WTC11 (cell line): ENCODE measurements around the gene STK32B. TPM values are rescaled to one million over a fixed set of nuclear protein-coding genes. Genes with fewer than 3 reads are reported as not detected.

Experiments
- ATAC-seq: fragments of 200-7000 bp; cut with Tn5 transposase; 2 replicates; pipeline ENCODE4 v1.10.0; 2021; ENCODE audit warnings: mild to moderate bottlenecking, moderate library complexity
- CTCF ChIA-PET: fragments of 300-600 bp; sonication (Branson Sonifier 250); formaldehyde crosslinking; loops from one replicate; lab custom pipeline; 2021; ENCODE audit warnings: antibody characterized with exemption; lab: Charles Lee
- POLR2A ChIA-PET: fragments of 350-600 bp; sonication (Branson Sonifier 250); formaldehyde crosslinking; loops from one replicate; lab custom pipeline; 2021; ENCODE audit warnings: antibody characterized with exemption; lab: Charles Lee
- DNase-seq: peaks from one replicate; pipeline ENCODE4 v3.0.0; 2021; ENCODE audit warnings: low spot score
- H3K27ac Mint-ChIP-seq: 2 replicates; pipeline ENCODE4 v1.8.0; 2021; ENCODE audit warnings: mixed read lengths
- H3K27me3 Mint-ChIP-seq: 2 replicates; pipeline ENCODE4 v1.8.0; 2021; ENCODE audit warnings: low read depth, mild to moderate bottlenecking, moderate library complexity, mixed read lengths
- H3K36me3 Mint-ChIP-seq: 2 replicates; pipeline ENCODE4 v1.8.0; 2021; ENCODE audit warnings: mixed read lengths
- H3K4me1 Mint-ChIP-seq: 2 replicates; pipeline ENCODE4 v1.8.0; 2022; ENCODE audit warnings: mixed read lengths
- H3K4me3 Mint-ChIP-seq: 2 replicates; pipeline ENCODE4 v1.8.0; 2021; ENCODE audit warnings: mild to moderate bottlenecking, moderate library complexity, mixed read lengths
- H3K9me3 Mint-ChIP-seq: 2 replicates; pipeline ENCODE4 v1.8.0; 2021; ENCODE audit warnings: mixed read lengths
- ATF1 ChIP-seq: sonication (generic); formaldehyde crosslinking; IDR thresholded peaks from 2 replicates; pipeline ENCODE4 v1.8.1; 2023; ENCODE audit warnings: mild to moderate bottlenecking, moderate library complexity, missing genetic modification reagents
- HMGA2 ChIP-seq: fragments of 250-450 bp; sonication (Bioruptor Pico); IDR thresholded peaks from 2 replicates; pipeline ENCODE4 v1.4.0; 2021; ENCODE audit warnings: mild to moderate bottlenecking, moderate library complexity
- MXD4 ChIP-seq: fragments of 250-450 bp; sonication (Bioruptor Pico); IDR thresholded peaks from 2 replicates; pipeline ENCODE4 v1.8.0; 2021; ENCODE audit warnings: mild to moderate bottlenecking, moderate library complexity, borderline replicate concordance
- RELA ChIP-seq: sonication (generic); formaldehyde crosslinking; IDR thresholded peaks from 2 replicates; pipeline ENCODE4 v1.8.1; 2022; ENCODE audit warnings: missing genetic modification reagents, mild to moderate bottlenecking, borderline replicate concordance
- SMAD3 ChIP-seq: sonication (generic); formaldehyde crosslinking; IDR thresholded peaks from 2 replicates; pipeline ENCODE4 v1.8.0; 2022; ENCODE audit warnings: missing genetic modification reagents, mild to moderate bottlenecking, borderline replicate concordance
- SOX15 ChIP-seq: fragments of 250-450 bp; sonication (Bioruptor Pico); IDR thresholded peaks from 2 replicates; pipeline ENCODE4 v1.9.0; 2021; ENCODE audit warnings: mild to moderate bottlenecking
- TP53 ChIP-seq: sonication (generic); formaldehyde crosslinking; IDR thresholded peaks from 2 replicates; pipeline ENCODE4 v1.8.1; 2023; ENCODE audit warnings: mild to moderate bottlenecking, missing genetic modification reagents
- ZNF423 ChIP-seq: fragments of 250-450 bp; sonication (Bioruptor Pico); IDR thresholded peaks from 2 replicates; pipeline ENCODE4 v2.1.2; 2022; ENCODE audit warnings: mild to moderate bottlenecking, moderate library complexity
- total RNA-seq: library from RNA; stranded (reverse); gene quantifications from 3 replicates; pipeline ENCODE4 v1.2.3, GENCODE V29; 2021
- TF ChIP-seq, protein P1 (sequence below): sonication (generic); formaldehyde crosslinking; IDR thresholded peaks from 2 replicates; pipeline ENCODE4 v1.8.0; 2023; ENCODE audit warnings: missing genetic modification reagents
- TF ChIP-seq, protein P2 (sequence below): sonication (generic); formaldehyde crosslinking; IDR thresholded peaks from 2 replicates; pipeline ENCODE4 v1.8.1; 2023; ENCODE audit warnings: mild to moderate bottlenecking, missing genetic modification reagents, moderate library complexity
- TF ChIP-seq, protein P3 (sequence below): fragments of 250-450 bp; sonication (Bioruptor Pico); IDR thresholded peaks from 2 replicates; pipeline ENCODE4 v1.8.0; 2021; ENCODE audit warnings: mild to moderate bottlenecking
- TF ChIP-seq, protein P4 (sequence below): fragments of 250-450 bp; sonication (Bioruptor Pico); IDR thresholded peaks from 2 replicates; pipeline ENCODE4 v1.9.0; 2021; ENCODE audit warnings: moderate library complexity, mild to moderate bottlenecking, inconsistent platforms, borderline replicate concordance
- TF ChIP-seq, protein P5 (sequence below): sonication (generic); formaldehyde crosslinking; IDR thresholded peaks from 2 replicates; pipeline ENCODE4 v1.8.1; 2023; ENCODE audit warnings: mild to moderate bottlenecking, missing genetic modification reagents
- TF ChIP-seq, protein P6 (sequence below): sonication (generic); formaldehyde crosslinking; IDR thresholded peaks from 2 replicates; pipeline ENCODE4 v1.8.1; 2022; ENCODE audit warnings: mild to moderate bottlenecking, missing genetic modification reagents, moderate library complexity, borderline replicate concordance
- TF ChIP-seq, protein P7 (sequence below): sonication (generic); formaldehyde crosslinking; IDR thresholded peaks from 2 replicates; pipeline ENCODE4 v1.8.1; 2022; ENCODE audit warnings: low read depth, mild to moderate bottlenecking, moderate library complexity, missing genetic modification reagents, borderline replicate concordance
- TF ChIP-seq, protein P8 (sequence below): sonication (generic); formaldehyde crosslinking; IDR thresholded peaks from 2 replicates; pipeline ENCODE4 v1.8.0; 2022; ENCODE audit warnings: mild to moderate bottlenecking, missing genetic modification reagents
- TF ChIP-seq, protein P9 (sequence below): sonication (generic); formaldehyde crosslinking; IDR thresholded peaks from 2 replicates; pipeline ENCODE4 v1.8.1; 2022; ENCODE audit warnings: low read depth, missing genetic modification reagents, borderline replicate concordance
- TF ChIP-seq, protein P10 (sequence below): fragments of 250-450 bp; sonication (Bioruptor Pico); IDR thresholded peaks from 2 replicates; pipeline ENCODE4 v1.9.0; 2021; ENCODE audit warnings: mild to moderate bottlenecking
- TF ChIP-seq, protein P11 (sequence below): sonication (generic); formaldehyde crosslinking; IDR thresholded peaks from 2 replicates; pipeline ENCODE4 v1.8.0; 2023; ENCODE audit warnings: mild to moderate bottlenecking, missing genetic modification reagents

Gene STK32B
- total RNA-seq, 1 experiment from 2014 or later, result 1.9 TPM

DNA sequence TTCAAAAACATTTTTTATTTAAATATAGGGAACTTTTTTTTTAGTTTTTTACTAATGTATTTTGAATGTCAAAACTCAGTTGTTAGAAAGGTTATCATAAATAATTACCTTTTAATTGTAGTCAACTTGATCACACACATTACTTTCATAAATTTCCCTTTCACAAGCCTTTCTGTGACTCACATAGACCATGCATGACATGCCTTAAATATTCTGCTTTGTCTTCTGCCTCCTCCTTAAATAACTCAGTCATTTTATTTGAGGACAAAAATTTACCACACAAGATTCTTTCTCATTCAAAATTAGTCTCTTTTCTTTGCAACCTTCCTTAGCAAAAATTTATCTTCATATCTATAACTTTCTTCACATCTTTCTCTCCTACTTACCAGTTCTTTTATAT is 437.1 kb downstream of the STK32B start:
- Mint-ChIP-seq H3K4me3 (no peak overlapping the region), H3K27me3 (peaks cover 17% of the 10 kb centered on the region), H3K9me3 (peaks cover 49% of the 10 kb centered on the region), H3K27ac (no peak overlapping the region), H3K36me3 (peaks cover 32% of the 10 kb centered on the region), H3K4me1 (no peaks in the 10 kb centered on the region)
- no peak for DNase-seq
- POLR2A ChIA-PET, result no interaction called here
- no peak for ATAC-seq
- TF ChIP-seq RELA (CRISPR knock-in tag) (no peak), SOX15 (CRISPR knock-in tag) (no peak), ZNF423 (no peak), HMGA2 (CRISPR knock-in tag) (no peak), MXD4 (CRISPR knock-in tag) (no peak), ATF1 (CRISPR knock-in tag) (no peak), SMAD3 (no peak)
- TF ChIP-seq, protein P1, sequence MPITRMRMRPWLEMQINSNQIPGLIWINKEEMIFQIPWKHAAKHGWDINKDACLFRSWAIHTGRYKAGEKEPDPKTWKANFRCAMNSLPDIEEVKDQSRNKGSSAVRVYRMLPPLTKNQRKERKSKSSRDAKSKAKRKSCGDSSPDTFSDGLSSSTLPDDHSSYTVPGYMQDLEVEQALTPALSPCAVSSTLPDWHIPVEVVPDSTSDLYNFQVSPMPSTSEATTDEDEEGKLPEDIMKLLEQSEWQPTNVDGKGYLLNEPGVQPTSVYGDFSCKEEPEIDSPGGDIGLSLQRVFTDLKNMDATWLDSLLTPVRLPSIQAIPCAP, result no peak
- TF ChIP-seq, protein P2, sequence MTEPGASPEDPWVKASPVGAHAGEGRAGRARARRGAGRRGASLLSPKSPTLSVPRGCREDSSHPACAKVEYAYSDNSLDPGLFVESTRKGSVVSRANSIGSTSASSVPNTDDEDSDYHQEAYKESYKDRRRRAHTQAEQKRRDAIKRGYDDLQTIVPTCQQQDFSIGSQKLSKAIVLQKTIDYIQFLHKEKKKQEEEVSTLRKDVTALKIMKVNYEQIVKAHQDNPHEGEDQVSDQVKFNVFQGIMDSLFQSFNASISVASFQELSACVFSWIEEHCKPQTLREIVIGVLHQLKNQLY (CRISPR knock-in tag), result no peak
- TF ChIP-seq, protein P3, sequence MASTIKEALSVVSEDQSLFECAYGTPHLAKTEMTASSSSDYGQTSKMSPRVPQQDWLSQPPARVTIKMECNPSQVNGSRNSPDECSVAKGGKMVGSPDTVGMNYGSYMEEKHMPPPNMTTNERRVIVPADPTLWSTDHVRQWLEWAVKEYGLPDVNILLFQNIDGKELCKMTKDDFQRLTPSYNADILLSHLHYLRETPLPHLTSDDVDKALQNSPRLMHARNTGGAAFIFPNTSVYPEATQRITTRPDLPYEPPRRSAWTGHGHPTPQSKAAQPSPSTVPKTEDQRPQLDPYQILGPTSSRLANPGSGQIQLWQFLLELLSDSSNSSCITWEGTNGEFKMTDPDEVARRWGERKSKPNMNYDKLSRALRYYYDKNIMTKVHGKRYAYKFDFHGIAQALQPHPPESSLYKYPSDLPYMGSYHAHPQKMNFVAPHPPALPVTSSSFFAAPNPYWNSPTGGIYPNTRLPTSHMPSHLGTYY (CRISPR knock-in tag), result no peak
- TF ChIP-seq, protein P4, sequence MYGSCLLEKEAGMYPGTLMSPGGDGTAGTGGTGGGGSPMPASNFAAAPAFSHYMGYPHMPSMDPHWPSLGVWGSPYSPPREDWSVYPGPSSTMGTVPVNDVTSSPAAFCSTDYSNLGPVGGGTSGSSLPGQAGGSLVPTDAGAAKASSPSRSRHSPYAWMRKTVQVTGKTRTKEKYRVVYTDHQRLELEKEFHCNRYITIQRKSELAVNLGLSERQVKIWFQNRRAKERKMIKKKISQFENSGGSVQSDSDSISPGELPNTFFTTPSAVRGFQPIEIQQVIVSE (CRISPR knock-in tag), result no peak
- TF ChIP-seq, protein P5, sequence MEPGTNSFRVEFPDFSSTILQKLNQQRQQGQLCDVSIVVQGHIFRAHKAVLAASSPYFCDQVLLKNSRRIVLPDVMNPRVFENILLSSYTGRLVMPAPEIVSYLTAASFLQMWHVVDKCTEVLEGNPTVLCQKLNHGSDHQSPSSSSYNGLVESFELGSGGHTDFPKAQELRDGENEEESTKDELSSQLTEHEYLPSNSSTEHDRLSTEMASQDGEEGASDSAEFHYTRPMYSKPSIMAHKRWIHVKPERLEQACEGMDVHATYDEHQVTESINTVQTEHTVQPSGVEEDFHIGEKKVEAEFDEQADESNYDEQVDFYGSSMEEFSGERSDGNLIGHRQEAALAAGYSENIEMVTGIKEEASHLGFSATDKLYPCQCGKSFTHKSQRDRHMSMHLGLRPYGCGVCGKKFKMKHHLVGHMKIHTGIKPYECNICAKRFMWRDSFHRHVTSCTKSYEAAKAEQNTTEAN (CRISPR knock-in tag), result no peak
- TF ChIP-seq, protein P6, sequence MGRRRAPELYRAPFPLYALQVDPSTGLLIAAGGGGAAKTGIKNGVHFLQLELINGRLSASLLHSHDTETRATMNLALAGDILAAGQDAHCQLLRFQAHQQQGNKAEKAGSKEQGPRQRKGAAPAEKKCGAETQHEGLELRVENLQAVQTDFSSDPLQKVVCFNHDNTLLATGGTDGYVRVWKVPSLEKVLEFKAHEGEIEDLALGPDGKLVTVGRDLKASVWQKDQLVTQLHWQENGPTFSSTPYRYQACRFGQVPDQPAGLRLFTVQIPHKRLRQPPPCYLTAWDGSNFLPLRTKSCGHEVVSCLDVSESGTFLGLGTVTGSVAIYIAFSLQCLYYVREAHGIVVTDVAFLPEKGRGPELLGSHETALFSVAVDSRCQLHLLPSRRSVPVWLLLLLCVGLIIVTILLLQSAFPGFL, result no peak
- CTCF ChIA-PET, result no interaction called here

DNA sequence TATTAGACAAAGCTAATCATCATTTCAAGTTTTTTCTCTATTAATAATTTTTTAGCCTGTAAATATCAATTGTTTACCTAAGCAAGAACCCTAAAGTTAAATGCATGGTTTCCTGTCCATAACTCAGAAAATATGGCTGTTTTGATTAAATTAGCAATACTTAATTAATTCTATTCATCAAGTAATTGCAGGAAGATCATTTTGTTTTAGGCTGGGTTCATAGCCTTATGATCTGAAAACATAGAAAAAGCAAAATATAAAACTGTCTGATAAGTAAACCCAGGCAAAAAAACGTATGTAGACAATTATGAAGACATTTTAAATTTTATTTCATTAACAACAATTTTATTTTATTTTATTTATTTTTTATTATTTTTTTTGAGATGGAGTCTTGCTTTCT is 438.0 kb downstream of the STK32B start:
- Mint-ChIP-seq H3K36me3 (peaks cover 27% of the 10 kb centered on the region), H3K27ac (no peak overlapping the region), H3K4me1 (no peaks in the 10 kb centered on the region), H3K9me3 (peaks cover 48% of the 10 kb centered on the region), H3K4me3 (no peak overlapping the region), H3K27me3 (peaks cover 15% of the 10 kb centered on the region)
- ATAC-seq (no peak), DNase-seq (no peak)
- CTCF ChIA-PET, result no interaction called here
- POLR2A ChIA-PET, result no interaction called here
- TF ChIP-seq, protein P7, sequence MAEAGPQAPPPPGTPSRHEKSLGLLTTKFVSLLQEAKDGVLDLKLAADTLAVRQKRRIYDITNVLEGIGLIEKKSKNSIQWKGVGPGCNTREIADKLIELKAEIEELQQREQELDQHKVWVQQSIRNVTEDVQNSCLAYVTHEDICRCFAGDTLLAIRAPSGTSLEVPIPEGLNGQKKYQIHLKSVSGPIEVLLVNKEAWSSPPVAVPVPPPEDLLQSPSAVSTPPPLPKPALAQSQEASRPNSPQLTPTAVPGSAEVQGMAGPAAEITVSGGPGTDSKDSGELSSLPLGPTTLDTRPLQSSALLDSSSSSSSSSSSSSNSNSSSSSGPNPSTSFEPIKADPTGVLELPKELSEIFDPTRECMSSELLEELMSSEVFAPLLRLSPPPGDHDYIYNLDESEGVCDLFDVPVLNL (CRISPR knock-in tag), result no peak
- TF ChIP-seq, protein P8, sequence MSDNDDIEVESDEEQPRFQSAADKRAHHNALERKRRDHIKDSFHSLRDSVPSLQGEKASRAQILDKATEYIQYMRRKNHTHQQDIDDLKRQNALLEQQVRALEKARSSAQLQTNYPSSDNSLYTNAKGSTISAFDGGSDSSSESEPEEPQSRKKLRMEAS (CRISPR knock-in tag), result no peak
- TF ChIP-seq, protein P9, sequence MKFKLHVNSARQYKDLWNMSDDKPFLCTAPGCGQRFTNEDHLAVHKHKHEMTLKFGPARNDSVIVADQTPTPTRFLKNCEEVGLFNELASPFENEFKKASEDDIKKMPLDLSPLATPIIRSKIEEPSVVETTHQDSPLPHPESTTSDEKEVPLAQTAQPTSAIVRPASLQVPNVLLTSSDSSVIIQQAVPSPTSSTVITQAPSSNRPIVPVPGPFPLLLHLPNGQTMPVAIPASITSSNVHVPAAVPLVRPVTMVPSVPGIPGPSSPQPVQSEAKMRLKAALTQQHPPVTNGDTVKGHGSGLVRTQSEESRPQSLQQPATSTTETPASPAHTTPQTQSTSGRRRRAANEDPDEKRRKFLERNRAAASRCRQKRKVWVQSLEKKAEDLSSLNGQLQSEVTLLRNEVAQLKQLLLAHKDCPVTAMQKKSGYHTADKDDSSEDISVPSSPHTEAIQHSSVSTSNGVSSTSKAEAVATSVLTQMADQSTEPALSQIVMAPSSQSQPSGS (CRISPR knock-in tag), result no peak
- TF ChIP-seq TP53 (CRISPR knock-in tag) (no peak), ATF1 (CRISPR knock-in tag) (no peak)
- TF ChIP-seq, protein P10, sequence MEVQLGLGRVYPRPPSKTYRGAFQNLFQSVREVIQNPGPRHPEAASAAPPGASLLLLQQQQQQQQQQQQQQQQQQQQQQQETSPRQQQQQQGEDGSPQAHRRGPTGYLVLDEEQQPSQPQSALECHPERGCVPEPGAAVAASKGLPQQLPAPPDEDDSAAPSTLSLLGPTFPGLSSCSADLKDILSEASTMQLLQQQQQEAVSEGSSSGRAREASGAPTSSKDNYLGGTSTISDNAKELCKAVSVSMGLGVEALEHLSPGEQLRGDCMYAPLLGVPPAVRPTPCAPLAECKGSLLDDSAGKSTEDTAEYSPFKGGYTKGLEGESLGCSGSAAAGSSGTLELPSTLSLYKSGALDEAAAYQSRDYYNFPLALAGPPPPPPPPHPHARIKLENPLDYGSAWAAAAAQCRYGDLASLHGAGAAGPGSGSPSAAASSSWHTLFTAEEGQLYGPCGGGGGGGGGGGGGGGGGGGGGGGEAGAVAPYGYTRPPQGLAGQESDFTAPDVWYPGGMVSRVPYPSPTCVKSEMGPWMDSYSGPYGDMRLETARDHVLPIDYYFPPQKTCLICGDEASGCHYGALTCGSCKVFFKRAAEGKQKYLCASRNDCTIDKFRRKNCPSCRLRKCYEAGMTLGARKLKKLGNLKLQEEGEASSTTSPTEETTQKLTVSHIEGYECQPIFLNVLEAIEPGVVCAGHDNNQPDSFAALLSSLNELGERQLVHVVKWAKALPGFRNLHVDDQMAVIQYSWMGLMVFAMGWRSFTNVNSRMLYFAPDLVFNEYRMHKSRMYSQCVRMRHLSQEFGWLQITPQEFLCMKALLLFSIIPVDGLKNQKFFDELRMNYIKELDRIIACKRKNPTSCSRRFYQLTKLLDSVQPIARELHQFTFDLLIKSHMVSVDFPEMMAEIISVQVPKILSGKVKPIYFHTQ (CRISPR knock-in tag), result no peak
- TF ChIP-seq, protein P4 (CRISPR knock-in tag), result no peak
- TF ChIP-seq, protein P11, sequence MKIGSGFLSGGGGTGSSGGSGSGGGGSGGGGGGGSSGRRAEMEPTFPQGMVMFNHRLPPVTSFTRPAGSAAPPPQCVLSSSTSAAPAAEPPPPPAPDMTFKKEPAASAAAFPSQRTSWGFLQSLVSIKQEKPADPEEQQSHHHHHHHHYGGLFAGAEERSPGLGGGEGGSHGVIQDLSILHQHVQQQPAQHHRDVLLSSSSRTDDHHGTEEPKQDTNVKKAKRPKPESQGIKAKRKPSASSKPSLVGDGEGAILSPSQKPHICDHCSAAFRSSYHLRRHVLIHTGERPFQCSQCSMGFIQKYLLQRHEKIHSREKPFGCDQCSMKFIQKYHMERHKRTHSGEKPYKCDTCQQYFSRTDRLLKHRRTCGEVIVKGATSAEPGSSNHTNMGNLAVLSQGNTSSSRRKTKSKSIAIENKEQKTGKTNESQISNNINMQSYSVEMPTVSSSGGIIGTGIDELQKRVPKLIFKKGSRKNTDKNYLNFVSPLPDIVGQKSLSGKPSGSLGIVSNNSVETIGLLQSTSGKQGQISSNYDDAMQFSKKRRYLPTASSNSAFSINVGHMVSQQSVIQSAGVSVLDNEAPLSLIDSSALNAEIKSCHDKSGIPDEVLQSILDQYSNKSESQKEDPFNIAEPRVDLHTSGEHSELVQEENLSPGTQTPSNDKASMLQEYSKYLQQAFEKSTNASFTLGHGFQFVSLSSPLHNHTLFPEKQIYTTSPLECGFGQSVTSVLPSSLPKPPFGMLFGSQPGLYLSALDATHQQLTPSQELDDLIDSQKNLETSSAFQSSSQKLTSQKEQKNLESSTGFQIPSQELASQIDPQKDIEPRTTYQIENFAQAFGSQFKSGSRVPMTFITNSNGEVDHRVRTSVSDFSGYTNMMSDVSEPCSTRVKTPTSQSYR (CRISPR knock-in tag), result no peak
